Measurements from ENCODE around the gene EDIL3. TPM values are rescaled to one million over a fixed set of nuclear protein-coding genes. Genes with fewer than 3 reads are reported as not detected.
"Not testable (repeated sequence)": the region's sequence is repeated elsewhere in the genome, so short reads cannot be mapped to it uniquely, and the experiment has no call there.

The EDIL3 gene
- total RNA-seq, 1 donor from 2014 or later = 14.4 TPM

DNA sequence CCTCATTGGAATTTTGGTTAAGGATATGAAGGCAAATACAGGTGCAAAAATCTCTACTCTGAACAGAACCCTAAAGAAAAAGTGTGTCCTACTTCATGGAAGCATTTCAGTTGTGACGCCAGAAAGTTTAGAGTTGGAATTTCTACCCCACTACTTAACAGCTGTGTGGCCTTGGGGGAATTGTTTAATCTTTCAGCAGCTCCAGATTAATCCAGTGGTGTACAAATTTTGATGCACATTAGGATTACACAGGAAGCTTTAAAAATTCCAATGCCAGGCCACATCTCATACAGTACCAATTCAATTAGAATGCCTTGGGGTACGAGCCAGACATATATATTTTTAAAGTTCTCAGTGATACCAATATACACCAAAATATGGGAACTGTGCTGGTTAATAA is 266.1 kb downstream of the EDIL3 start:
- intact Hi-C loops (cut with micrococcal nuclease) = no loop called here
- DNase-seq = no peak
- ATAC-seq = no peak

DNA sequence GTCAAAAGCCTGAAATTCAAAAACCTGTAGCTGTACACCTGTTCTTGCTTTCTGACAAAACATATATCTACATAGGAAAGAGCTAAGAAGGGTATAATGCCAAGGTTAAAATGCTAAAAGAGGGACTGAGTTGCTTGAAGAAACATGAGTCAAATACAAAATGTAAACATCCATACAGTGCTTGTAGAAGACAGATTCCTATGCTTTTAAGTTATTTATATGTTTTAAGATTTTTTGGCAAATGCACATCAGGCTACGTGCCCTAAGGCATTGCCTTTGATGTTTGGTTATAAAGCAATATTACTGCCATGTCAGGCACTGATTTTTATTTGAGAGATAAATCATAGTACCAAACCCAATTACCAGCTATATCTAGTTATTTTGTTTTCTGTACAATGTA is 269.0 kb downstream of the EDIL3 start:
- DNase-seq (no peak), ATAC-seq (no peak)
- intact Hi-C loops (cut with micrococcal nuclease) = no loop called here

DNA sequence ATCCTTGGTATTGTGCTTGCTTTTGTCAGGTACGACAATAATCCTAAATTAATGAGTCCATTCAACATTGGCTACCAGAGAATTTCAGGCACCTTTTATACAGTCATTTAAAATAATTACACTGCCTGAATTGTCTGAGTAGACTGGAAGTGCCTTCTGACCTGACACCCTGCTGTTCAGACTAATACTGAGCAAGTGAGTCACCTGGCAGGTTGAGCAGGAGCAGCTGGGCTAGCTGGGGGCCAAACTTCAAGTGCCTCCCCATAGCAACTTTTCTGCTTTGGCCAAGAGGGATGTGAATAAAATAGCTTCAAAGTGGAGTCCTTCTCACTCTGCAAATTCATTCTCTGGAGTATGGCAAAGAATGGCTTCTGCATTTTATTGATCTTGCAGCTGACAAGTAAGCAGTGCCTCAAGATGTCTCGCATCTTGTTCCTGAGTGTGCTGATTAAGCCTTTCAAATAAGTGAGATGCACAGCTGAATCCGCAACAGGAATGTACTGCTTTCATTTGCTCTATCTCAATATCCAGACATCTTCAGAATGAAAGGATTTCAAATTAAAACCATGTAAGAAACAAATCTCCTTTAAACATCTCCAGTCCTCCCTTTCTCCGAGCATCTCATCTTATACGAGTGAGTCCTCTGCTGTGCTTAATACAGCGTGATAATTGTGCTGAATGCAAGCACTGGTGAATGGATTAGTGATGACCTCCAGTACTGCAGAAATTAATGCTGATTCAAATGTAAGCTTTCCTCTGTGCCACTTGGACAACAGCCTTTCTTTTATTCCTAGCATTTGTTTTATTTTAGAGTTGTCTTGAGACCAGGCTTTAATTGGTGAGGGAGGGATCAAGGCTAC is 271.2 kb downstream of the EDIL3 start:
- intact Hi-C loops (cut with micrococcal nuclease) = no loop called here
- ATAC-seq (no peak), DNase-seq (no peak)

- intact Hi-C loops (cut with micrococcal nuclease) = no loop called here
- no peak for DNase-seq
- ATAC-seq = no peak
Measured at GRCh38 chr5:84092738-84093137, 291.9 kb downstream of the EDIL3 start.

- intact Hi-C loops (cut with micrococcal nuclease) = no loop called here
Measured at GRCh38 chr5:84091127-84091799, 293.4 kb downstream of the EDIL3 start.

GRCh38 chr5:84088996-84089395 is 295.7 kb downstream of the EDIL3 start:
- intact Hi-C loops (cut with micrococcal nuclease) = no loop called here
- ATAC-seq (no peak), DNase-seq (no peak)

More at GRCh38 chr5:84091127-84091799, 293.4 kb downstream of the EDIL3 start:
- DNase-seq (no peak), ATAC-seq (no peak)

- intact Hi-C loops (cut with micrococcal nuclease) = no loop called here
- ATAC-seq (no peak), DNase-seq (no peak)
Measured at GRCh38 chr5:84086511-84086910, 298.2 kb downstream of the EDIL3 start.

GRCh38 chr5:84085387-84086041 is 299.2 kb downstream of the EDIL3 start:
- DNase-seq (peak; percentile 18), ATAC-seq (no peak)
- intact Hi-C loops (cut with micrococcal nuclease) = no loop called here

- intact Hi-C loops (cut with micrococcal nuclease) = no loop called here
- no peak for DNase-seq
- ATAC-seq = no peak
Measured at GRCh38 chr5:84080908-84081307, 303.8 kb downstream of the EDIL3 start.

GRCh38 chr5:84072339-84072738 is 312.3 kb downstream of the EDIL3 start:
- DNase-seq = no peak
- intact Hi-C loops (cut with micrococcal nuclease) = no loop called here

DNA sequence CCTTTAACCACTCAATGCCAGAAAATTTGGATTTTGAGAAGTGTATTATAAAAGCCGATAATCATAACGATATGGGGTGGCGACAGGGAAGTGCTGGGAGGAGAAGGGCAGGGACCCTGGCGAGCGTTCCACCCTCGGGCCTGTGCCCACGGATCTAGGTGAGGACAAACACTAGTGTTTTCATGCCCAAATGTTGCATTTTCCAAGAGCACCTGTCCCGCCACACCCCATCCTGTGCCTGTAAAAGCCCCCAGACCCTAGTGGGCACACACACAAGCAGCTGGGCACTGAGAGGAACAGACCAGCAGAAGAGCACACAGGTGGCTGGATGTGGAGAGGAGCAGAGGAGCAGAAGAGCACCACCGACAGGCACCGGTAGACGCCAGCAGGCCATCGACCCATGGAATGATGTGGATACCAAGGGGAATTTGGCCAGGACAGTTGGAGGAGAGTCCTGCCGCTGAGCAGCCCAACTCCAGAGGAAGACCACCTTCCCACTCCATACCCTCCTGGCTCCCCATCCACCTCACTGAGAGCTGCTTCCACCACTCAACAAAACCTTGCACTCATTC is 315.0 kb downstream of the EDIL3 start:
- intact Hi-C loops (cut with micrococcal nuclease) = no loop called here
- ATAC-seq (no peak), DNase-seq (peak; percentile 20)

More at GRCh38 chr5:84072339-84072738, 312.3 kb downstream of the EDIL3 start:
- no peak for ATAC-seq

- intact Hi-C loops (cut with micrococcal nuclease) = no loop called here
- ATAC-seq (no peak), DNase-seq (no peak)
Measured at GRCh38 chr5:84063041-84063440, 321.6 kb downstream of the EDIL3 start.

- DNase-seq (no peak), ATAC-seq (no peak)
- intact Hi-C loops (cut with micrococcal nuclease) = no loop called here
Measured at GRCh38 chr5:84059672-84060071, 325.0 kb downstream of the EDIL3 start.

DNA sequence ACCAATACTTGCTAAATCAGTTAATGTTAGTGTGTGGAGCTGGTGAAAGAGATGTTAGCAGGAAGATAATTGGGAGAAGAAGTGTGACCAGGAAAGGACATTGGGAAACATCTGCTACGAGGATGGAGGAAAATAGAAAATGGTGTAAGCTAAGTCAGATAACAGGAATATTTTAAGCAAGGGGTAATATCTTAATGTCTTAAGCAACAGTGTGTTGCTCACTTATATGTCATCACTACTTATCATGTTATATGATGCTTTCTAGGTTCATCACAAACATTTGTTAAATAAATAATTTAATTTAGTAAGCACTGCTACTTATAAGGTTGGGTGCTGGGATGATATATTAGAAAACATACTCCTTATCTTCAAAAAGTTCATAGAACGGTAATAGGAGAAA is 326.1 kb downstream of the EDIL3 start:
- ATAC-seq (no peak), DNase-seq (no peak)
- intact Hi-C loops (cut with micrococcal nuclease) = no loop called here

- ATAC-seq (no peak), DNase-seq (no peak)
- intact Hi-C loops (cut with micrococcal nuclease) = no loop called here
Measured at GRCh38 chr5:84057211-84057610, 327.5 kb downstream of the EDIL3 start.

GRCh38 chr5:84045964-84046363 is 338.7 kb downstream of the EDIL3 start:
- DNase-seq (no peak), ATAC-seq (no peak)
- intact Hi-C loops (cut with micrococcal nuclease) = no loop called here

DNA sequence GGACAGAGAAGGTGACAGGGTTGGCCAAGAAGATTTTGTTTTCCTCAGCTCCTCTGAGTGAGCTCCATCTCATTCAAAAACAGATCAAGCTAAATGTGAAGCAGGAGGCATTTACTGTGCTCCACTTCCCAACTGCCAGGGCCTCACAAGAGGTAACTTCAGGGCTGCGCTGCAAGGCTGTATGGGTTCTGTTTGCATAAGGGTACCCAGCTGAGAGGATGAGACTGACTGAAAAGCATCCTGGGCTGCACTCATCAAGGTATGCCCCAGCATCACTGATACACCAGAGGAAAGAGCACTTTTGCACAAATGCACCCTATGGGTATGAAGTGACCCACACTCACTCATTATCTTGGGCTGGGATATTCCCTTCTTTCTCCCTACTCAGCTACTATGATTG is 347.8 kb downstream of the EDIL3 start:
- DNase-seq (no peak), ATAC-seq (no peak)
- intact Hi-C loops (cut with micrococcal nuclease) = no loop called here

DNA sequence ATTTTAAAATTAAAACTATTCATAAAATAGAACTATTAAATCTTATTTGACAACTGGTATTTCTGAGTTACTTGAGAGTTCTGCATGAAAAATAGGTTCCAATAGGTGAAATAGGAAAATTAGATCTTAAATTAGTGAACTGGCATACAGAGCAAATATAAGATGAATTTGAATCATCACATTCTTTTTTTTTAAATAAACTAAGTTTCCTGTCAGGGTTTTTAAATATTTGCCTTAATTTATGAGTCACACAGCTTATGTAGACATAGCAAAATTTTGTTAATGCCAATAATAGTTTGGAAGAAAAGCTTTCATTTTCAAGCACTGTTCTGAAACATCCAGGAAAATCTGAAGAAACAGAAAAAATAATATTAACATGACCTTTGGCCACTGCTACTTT is 352.4 kb downstream of the EDIL3 start:
- intact Hi-C loops (cut with micrococcal nuclease) = no loop called here
- ATAC-seq (no peak), DNase-seq (no peak)

GRCh38 chr5:84028093-84028492 is 356.6 kb downstream of the EDIL3 start:
- intact Hi-C loops (cut with micrococcal nuclease) = no loop called here
- ATAC-seq (no peak), DNase-seq (no peak)

DNA sequence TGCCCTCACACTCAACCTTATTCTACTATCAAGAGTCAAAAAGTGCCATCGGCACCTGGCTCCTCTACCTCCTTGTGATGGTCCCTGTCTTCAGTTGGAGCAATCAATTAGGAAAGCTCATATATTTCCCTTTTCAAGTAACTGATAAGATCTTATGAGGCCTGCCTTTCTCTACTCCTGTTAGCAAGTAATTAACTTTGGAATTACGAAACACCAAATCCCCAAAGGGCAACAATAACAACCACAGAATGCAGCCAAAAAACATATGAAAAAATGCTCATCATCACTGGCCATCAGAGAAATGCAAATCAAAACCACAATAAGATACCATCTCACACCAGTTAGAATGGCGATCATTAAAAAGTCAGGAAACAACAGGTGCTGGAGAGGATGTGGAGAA is 366.2 kb downstream of the EDIL3 start:
- intact Hi-C loops (cut with micrococcal nuclease); DNase-seq; ATAC-seq: not testable (repeated sequence)
